NCI-H1092 (cell line): Measurements from ENCODE around the gene SHKBP1.
"Not testable (repeated sequence)": the region's sequence is repeated elsewhere in the genome, so short reads cannot be mapped to it uniquely, and the experiment has no call there.

Experiments
- DNase-seq: peaks from one replicate; lab custom pipeline; 2025; lab: John Stamatoyannopoulos, UW

SHKBP1 gene, protein sequence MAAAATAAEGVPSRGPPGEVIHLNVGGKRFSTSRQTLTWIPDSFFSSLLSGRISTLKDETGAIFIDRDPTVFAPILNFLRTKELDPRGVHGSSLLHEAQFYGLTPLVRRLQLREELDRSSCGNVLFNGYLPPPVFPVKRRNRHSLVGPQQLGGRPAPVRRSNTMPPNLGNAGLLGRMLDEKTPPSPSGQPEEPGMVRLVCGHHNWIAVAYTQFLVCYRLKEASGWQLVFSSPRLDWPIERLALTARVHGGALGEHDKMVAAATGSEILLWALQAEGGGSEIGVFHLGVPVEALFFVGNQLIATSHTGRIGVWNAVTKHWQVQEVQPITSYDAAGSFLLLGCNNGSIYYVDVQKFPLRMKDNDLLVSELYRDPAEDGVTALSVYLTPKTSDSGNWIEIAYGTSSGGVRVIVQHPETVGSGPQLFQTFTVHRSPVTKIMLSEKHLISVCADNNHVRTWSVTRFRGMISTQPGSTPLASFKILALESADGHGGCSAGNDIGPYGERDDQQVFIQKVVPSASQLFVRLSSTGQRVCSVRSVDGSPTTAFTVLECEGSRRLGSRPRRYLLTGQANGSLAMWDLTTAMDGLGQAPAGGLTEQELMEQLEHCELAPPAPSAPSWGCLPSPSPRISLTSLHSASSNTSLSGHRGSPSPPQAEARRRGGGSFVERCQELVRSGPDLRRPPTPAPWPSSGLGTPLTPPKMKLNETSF

DNA sequence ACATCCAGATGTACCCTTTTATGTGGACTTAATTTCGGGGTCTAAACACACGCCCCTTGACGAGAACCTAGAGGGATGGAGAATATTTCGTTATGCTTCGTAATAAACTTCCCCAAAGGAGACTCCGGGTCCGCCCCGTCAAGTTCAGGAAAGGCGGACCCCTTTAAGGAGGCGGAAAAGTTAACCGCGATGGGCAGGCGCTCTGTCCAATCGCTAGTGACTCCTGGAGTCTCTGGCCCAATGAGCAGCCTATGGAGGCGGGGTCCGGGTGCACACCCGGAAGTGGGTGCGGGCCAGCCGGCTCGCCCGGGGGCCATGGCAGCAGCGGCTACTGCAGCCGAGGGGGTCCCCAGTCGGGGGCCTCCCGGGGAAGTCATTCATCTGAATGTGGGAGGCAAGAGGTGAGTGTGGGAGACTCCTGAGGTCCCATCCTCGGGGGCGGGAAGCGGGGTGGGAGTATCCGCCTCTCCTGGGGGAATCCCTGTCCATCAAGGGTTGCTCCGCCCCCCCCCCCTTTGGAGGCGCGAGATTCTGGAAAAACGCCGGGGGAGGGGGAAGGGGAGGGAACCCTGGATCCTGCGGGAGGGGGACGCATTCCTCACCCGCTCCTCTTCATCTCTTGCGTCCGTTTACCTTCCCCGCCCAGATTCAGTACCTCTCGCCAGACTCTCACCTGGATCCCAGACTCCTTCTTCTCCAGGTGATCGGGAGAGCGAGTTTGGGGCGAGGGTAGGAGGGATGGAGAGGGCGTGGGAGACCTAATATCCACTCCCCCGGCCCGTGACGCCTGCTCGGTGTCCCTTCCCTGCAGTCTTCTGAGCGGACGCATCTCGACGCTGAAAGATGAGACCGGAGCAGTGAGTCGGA is at the start of gene SHKBP1:
TSS of gene SHKBP1 (plus strand) at position 289 of the 867 bp plus-strand sequence. CDS start at position 316, 27 bp downstream.
- DNase-seq: peak; percentile 76

DNA sequence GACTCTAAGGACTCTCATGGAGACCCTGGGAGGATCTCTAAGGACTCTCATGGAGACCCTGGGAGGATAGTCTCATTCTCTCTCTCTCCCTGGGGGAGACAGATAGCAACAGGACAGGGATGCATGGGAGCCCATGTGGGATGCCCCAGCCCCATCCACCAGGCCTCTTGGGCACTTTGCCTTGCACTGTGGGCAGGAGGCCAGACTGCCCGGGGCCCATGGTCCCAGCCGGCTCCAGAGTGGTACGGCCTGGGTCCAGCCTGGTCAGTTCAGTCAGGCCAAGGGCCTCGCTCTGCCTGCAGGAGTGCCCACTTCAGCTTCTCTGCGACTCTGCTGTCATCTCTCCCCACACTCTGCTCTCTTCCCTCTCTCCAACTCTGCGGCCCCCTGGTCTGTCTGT is 48.6 kb upstream of the SHKBP1 start:
- DNase-seq: no peak

DNA sequence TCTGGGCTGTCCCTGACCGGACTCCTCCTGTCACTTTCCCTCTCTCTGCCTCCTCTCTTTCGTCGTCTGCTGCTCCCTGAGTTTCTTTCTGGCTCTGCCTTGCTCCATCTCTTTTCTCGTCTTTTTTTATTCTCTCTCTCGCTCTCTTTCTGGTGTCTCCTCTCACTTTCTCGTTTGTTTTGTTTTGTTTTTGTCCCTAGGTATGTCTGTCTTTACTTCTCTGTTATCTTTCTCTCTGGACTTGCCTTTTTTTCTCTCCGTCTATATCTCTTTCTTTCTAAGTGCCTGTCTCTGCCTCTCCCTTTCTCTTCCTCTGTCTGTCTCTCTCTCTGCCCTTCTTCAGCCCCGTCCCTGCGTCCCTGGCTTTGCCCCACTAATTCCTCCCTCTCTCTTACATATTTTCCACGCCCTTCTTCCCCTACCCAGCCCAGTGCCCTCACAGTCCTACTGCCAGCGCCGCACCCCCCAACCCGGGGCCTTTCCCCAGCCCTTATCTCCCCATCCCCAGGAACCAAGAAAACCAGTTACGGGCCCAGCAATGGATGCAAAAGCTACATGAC is 48.1 kb upstream of the SHKBP1 start:
- no peak for DNase-seq

DNA sequence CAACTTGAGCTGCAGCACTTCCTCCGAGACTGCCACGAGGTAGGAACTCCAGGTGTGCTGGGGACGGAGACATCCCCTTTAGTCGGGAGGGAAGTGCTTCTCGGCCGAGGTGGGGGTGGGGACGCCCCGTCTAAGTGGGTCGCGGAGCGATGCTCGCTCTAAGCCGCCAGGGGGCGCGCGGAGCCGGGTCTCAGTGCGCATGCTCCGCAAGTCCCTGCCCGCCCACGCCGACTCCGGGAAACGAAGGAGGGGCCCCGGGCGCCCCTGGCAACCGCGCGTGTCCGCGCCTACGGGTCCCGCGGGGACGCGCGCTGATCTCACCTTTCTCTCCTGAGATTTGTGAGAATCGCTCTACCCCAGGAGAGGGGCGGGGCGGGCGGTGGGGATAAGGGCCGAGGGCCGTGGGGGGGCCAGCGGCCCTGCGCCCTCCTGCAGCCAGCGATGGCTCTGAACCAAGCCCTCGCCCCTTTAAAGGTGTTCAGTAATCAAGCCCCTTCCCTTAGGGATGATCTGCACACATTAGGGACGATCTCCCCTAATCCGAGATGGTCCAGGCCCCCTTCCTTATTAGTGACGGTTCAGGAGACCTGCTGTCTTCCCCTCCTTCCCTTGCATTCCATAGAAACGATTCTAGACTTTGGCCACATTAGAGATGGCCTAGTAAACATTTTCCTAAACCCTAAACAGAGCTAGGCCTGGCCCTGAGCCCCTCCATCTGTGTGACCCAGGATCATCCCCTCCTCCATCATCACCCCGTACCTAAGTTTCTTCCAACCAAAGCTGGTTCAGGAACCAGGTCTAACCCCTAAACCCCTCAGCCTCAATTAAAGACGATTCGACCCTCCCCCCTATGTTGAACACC is 47.3 kb upstream of the SHKBP1 start:
- DNase-seq: peak; percentile 84

DNA sequence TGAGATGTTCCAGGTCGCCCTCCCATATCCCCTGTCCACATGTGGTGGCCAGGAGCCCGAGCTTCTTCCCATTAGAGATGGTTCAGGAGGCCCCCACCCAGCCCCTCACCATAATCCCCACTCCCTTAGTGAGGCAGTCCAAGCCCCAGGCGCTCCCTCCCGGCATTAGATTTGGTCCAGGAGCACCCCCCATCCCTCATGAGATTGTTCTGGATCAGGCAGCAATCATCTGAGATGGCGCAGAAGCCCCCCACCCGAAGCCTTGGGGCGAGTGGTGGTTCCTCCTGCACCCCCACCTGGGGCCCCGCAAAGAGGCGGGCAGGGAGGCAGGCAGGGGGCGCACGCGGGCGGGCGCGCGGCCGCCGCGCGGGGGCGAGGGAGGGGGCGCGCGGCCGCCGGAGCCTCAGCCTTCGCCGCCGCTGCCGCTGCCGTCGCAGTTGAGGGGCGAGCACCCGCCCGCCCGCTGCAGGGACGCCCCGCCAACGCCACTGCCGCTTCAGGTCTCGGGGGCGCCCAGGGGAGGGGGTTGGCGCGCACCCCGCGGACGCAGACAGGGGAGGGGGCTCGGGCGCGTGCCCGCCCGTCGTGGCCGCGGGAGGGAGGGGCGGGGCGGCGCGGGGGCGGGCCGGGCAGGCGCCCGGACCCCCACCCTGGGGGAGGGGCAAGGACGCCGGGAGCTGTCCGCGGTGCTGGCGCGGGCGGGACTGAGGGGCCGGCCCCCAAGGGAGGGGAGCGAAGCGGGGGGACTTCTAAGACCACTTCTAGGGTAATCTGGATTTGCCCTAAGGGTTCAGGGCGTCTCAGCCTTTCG is 46.4 kb upstream of the SHKBP1 start:
- peak; percentile 7 for DNase-seq

DNA sequence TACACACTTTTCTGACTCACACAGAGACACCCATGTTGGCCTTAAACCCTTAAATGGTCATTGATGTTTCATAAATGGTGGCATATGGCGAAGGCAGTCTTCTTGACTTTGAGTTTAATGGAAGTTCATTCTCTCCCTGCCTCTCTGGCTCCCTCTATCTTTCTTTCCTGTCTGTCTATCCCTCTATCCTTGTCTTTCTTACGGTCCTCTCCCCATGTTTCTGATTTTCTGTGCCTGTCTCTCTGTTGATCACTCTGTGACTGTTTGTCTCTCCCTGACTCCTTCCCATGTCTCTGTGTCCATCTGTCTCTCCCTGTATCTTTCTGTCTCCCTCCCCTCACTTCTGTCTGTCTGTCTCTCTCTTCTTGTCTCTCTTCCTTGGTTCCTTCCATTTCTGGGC is 43.2 kb upstream of the SHKBP1 start:
- no peak for DNase-seq

DNA sequence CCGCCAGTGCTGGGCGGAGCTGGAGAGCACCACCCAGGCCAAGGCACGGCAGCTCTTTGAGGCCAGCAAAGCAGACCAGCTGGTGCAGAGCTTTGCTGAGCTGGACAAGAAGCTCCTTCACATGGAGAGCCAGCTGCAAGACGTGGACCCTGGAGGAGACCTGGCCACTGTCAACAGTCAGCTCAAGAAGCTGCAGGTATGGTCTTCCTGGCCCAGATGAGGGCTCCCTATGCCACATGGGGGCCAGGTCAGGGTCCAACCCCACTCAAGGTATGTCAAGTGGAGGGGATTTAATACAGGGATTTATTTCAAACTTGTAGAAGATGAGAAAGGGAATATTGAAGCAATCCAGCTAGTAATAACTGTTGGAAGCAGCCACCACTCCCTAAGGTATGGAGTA is 42.5 kb upstream of the SHKBP1 start:
- DNase-seq: no peak

DNA sequence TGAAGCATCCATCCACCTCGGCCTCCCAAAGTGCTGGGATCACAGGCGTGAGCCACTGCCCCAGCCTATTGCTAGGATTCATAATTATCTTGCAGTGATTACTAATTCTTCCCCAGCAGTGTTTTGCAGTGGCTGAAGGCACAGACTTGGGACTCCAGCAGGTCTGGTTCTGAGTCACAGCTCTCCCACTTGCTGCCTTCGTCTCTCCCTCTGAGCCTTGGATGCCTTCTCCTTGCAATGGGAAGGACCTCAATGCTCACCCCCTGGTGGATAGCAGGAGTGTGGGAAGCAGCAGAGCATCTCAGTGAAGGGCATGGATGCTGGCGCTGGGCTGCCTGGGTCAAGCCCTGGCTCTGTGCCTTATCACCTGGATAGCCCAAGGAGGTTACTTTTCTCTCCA is 37.6 kb upstream of the SHKBP1 start:
- DNase-seq: no peak

DNA sequence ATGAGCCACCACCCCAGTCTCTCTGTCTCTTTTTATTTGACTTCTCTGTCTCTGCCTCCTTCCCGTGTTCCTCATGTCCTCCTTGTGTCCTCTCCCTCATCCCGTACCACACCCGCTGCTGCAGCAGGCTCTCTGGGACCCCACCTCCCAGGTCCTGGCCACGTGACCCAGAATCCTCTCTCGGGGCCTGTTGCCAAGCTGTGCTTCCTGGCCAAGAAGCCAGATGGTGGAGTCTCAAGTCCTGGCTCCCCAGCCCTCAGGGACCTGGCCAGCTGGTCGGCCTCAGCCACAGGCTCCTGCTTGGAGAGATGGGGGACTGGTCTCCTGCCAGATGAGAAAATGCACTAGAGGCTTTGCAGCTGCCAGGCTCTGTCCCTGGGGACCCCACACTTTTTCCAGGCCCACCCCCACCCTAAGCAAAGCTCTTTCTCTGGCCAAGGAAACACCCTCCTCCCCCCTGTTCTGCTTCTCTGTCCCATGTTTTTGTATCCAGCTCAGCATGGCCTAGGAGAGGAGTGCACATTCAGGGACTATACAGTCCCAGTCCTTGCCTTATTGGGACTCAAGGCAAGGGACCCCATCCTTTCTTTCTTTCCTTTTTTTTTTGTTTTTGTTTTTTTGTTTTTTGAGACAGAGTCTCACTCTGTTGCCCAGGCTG is 34.3 kb upstream of the SHKBP1 start:
- peak; percentile 90 for DNase-seq

DNA sequence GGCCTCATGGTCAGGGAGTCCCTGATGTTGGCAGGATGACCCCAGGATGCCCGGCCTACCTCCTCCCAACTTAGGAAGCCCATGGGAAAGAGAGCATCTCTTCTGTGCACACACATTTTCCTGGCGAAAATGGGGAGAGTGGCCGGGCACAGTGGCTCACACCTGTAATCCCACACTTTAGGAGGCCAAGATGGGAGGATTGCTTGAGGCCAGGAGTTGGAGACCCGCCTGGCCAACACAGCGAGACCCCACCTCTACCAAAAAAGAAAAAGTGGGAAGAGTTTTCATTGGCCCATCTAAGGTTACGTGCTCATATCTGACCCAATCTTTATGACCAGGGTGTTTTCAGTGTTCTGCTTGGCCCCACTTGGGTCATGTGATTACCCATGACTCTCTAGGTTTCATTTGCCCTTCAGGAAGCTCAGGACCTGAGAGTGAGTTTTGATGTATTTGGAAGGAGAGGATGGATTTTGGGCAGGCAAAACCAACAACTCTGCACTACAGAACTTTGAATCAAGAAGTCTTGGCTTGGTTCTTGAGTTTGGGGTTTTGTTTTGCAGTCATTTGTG is 33.6 kb upstream of the SHKBP1 start:
- DNase-seq: no peak

DNA sequence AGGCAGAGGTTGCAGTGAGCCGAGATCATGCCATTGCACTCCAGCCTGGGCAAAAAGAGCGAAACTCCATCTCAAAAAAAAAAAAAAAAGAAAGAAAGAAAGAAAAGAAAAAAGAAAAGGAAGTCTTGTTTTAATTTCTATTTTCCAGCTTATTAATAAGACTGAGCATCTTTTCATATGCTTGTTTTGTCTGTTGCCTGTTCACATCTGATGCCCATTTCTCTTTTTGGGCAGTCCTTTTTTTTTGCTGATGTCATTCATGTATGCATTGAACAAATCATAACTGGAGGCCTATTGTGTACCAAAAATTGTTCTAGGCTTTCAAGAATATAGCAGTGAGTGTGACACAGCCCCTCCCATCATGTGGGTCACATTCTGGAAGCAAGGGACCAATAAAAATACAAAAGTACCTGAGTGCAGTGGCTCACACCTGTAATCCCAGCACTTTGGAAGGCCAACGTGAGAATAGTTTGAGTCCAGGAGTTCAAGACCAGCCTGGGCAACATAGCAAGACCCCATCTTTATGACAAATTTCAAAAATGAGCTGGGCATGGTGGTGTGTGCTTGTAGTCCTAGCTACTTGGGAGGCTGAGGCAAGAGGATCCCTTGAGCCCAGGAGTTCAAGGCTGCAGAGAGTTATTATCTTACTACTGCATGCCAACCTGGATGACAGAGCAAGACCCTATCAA is 30.4 kb upstream of the SHKBP1 start:
- DNase-seq: not testable (repeated sequence)

DNA sequence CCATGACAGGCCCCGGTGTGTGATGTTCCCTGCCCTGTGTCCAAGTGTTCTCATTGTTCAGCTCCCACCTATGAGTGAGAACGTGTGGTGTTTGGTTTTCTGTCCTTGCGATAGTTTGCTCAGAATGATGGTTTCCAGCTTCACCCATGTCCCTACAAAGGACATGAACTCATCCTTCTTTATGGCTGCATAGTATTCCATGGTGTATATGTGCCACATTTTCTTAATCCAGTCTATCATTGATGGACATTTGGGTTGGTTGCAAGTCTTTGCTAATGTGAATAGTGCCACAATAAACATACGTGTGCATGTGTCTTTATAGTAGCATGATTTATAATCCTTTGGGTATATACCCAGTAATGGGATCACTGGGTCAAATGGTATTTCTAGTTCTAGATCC is 29.5 kb upstream of the SHKBP1 start:
- DNase-seq: not testable (repeated sequence)

DNA sequence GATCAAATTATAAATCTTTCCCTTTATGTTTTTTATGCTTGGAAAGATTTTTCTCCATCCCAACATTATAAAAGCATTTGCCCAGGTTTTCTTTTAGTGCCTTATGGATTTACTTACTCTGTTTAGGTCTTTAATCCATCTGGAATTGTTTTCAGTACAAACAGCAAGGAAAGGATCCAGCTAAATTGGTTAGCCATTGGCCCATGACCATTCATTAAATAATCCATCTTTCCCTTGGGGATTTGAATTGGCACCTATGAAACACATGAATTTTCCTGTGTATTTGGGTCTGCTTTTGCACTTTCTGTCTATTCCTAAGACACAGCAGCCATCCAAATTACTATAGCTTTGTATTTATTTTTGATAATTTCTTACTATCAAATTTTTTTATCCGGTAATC is 28.8 kb upstream of the SHKBP1 start:
- DNase-seq: no peak

DNA sequence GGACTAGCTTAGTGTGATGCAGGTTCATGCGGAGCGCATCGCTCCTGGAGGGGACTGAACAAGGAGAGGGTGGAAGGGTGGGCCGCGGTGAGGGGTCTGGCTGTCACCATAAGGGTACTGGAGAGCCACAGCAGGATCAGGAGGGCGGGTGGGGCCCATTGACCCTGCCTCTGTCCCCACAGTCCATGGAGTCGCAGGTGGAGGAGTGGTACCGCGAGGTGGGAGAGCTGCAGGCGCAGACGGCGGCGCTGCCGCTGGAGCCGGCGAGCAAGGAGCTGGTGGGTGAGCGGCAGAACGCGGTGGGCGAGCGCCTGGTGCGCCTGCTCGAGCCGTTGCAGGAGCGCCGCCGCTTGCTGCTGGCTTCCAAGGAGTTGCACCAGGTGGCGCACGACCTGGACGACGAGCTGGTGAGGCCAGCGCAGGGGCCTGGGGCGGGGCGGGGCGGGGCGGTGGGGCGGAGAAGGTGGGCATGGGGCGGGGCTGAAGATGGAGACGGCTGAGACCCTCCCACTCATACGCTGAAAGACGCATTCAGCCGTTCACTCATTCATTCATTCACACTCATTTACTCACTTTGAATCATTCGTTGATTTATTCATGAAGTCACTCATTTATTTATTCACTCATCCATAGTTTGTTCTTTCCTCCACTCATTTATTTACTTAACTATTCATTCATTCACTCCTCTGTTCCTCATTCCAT is 27.5 kb upstream of the SHKBP1 start:
- DNase-seq: peak; percentile 57

DNA sequence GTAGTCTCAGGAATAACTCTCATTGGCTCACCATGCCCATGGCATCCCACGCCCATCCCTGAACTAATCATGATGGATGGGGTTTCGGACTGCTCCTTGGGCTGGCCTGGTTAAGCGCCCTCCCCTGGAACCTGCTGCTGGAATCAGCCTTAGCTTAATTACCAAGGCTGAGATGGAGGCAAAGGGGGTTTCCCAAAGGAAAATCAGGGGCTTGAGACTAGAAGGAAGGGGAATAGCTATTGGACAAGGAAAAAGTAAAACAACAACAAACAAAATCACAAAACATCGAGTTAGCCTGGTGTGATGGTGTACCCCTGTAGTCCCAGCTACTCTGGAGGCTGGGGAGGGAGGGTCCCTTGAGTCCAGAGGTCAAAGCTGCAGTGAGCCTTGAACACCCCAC is 25.7 kb upstream of the SHKBP1 start:
- no peak for DNase-seq

DNA sequence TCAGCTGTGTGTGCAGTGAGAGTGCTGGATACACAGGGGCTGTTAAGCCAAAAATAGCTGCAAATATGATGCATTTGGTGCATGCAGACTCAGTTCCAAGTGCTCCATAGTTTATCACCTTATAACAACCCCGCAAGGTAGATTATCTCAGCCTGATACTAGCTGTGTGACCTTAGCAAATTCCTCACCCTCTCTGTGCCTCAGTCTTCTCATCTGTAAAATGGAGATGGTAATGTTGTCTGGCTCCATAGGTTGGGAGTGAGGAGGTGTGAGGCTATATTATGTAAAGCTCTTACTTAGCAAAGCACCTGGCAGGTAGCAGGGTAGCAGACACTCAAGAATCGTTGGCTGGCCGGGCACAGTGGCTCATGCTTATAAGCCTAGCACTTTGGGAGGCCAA is 23.8 kb upstream of the SHKBP1 start:
- DNase-seq: no peak

DNA sequence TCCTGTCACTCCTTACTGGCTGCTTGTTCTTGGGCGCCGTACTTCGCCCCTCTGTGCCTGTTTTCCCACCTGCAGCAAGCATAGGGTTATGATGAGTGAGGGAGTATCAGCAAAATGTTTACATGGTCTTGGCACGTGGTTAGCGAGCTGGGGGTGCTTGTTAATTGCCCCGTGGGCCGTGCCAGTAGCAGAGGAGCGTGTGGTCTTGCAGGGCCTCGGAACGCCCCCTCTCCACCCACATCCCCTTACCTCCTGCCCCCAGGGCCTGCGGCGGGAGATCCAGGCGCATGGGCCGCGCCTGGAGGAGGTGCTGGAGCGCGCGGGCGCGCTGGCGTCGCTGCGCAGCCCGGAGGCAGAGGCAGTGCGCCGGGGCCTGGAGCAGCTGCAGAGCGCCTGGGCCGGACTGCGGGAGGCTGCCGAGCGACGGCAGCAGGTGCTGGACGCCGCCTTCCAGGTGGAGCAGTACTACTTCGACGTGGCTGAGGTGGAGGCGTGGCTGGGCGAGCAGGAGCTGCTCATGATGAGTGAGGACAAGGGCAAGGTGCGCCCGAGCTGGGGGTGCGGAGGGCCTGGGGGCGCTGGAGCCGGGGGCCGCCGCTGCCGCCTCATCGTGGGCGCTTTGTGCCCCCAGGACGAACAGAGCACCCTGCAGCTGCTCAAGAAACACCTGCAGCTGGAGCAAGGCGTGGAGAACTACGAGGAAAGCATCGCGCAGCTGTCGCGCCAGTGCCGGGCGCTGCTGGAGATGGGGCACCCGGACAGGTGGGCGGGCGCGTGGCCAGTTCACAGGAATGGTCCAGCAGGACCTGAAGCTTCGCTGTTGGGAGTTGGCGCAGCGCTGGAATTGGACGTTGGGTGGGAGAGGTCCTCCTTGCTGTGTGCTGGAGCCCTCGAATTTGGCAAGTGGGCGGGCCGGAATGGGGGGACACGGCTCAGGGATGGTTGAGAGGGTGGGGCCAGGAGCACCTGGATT is 22.5 kb upstream of the SHKBP1 start:
- DNase-seq: no peak
